Osteocyte (in vitro differentiated cells): Measurements from ENCODE around the gene TBCA. TPM values are rescaled to one million over a fixed set of nuclear protein-coding genes. Genes with fewer than 3 reads are reported as not detected.

ENCODE experiments used
- DNase-seq: peaks from one replicate; pipeline ENCODE4 v3.0.0; 2021; ENCODE audit warnings: mixed read lengths; ENCODE audit not compliant: unreplicated experiment; ENCODE audit errors: extremely low spot score
- H3K27ac Mint-ChIP-seq: one replicate; pipeline ENCODE4 v1.8.0; 2021; ENCODE audit warnings: mild to moderate bottlenecking, mixed read lengths; ENCODE audit not compliant: unreplicated experiment
- H3K27me3 Mint-ChIP-seq: one replicate; pipeline ENCODE4 v1.8.0; 2021; ENCODE audit warnings: mixed read lengths; ENCODE audit not compliant: unreplicated experiment
- H3K36me3 Mint-ChIP-seq: one replicate; pipeline ENCODE4 v1.8.0; 2021; ENCODE audit warnings: mixed read lengths; ENCODE audit not compliant: unreplicated experiment
- H3K4me1 Mint-ChIP-seq: one replicate; pipeline ENCODE4 v1.8.0; 2021; ENCODE audit warnings: mixed read lengths; ENCODE audit not compliant: unreplicated experiment
- H3K4me3 Mint-ChIP-seq: one replicate; pipeline ENCODE4 v1.8.0; 2021; ENCODE audit warnings: mild to moderate bottlenecking, moderate library complexity, mixed read lengths; ENCODE audit not compliant: unreplicated experiment
- H3K9me3 Mint-ChIP-seq: one replicate; pipeline ENCODE4 v1.8.0; 2021; ENCODE audit warnings: mixed read lengths; ENCODE audit not compliant: unreplicated experiment
- total RNA-seq: library from RNA; stranded (reverse); gene quantifications from 2 replicates; pipeline ENCODE4 v1.2.1, GENCODE V29; 2021
- TF ChIP-seq, protein P1 (sequence below): fragments of 200-600 bp; sonication (generic); IDR thresholded peaks from 2 replicates; pipeline ENCODE4 v1.5.0; 2021; ENCODE audit warnings: antibody characterized with exemption, mild to moderate bottlenecking, moderate library complexity

TBCA gene
- total RNA-seq, 1 donor from 2014 or later = 164 TPM

- H3K27ac Mint-ChIP-seq = peak overlapping the region; percentile 96
- no peak for DNase-seq
- TF ChIP-seq, protein P1, sequence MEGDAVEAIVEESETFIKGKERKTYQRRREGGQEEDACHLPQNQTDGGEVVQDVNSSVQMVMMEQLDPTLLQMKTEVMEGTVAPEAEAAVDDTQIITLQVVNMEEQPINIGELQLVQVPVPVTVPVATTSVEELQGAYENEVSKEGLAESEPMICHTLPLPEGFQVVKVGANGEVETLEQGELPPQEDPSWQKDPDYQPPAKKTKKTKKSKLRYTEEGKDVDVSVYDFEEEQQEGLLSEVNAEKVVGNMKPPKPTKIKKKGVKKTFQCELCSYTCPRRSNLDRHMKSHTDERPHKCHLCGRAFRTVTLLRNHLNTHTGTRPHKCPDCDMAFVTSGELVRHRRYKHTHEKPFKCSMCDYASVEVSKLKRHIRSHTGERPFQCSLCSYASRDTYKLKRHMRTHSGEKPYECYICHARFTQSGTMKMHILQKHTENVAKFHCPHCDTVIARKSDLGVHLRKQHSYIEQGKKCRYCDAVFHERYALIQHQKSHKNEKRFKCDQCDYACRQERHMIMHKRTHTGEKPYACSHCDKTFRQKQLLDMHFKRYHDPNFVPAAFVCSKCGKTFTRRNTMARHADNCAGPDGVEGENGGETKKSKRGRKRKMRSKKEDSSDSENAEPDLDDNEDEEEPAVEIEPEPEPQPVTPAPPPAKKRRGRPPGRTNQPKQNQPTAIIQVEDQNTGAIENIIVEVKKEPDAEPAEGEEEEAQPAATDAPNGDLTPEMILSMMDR = no peak
- peaks cover 42% of the 10 kb centered on the region for H3K4me1 Mint-ChIP-seq
- H3K27me3 Mint-ChIP-seq = no peaks in the 10 kb centered on the region
- H3K36me3 Mint-ChIP-seq = peaks cover 14% of the 10 kb centered on the region
- peak overlapping the region; percentile 90 for H3K4me3 Mint-ChIP-seq
- H3K9me3 Mint-ChIP-seq = no peaks in the 10 kb centered on the region
Measured at GRCh38 chr5:77774981-77775789, 954 bp downstream of the TBCA start.

GRCh38 chr5:77773734-77774280 is 2.3 kb downstream of the TBCA start:
- Mint-ChIP-seq H3K36me3 (peaks cover 17% of the 10 kb centered on the region), H3K9me3 (no peaks in the 10 kb centered on the region), H3K27ac (peak overlapping the region; percentile 34), H3K4me1 (peaks cover 42% of the 10 kb centered on the region), H3K27me3 (no peaks in the 10 kb centered on the region), H3K4me3 (peak overlapping the region; percentile 23)
- no peak for DNase-seq
- TF ChIP-seq, protein P1 = no peak

GRCh38 chr5:77772729-77773128 is 3.4 kb downstream of the TBCA start:
- TF ChIP-seq, protein P1 = no peak
- peaks cover 21% of the 10 kb centered on the region for H3K36me3 Mint-ChIP-seq
- no peak for DNase-seq
- H3K4me1 Mint-ChIP-seq = peaks cover 42% of the 10 kb centered on the region
- no peak overlapping the region for H3K4me3 Mint-ChIP-seq
- H3K27me3 Mint-ChIP-seq = no peaks in the 10 kb centered on the region
- no peak overlapping the region for H3K27ac Mint-ChIP-seq
- no peaks in the 10 kb centered on the region for H3K9me3 Mint-ChIP-seq

- Mint-ChIP-seq H3K27ac (no peak overlapping the region), H3K9me3 (peaks cover 3% of the 10 kb centered on the region), H3K4me3 (no peak overlapping the region), H3K4me1 (peaks cover 39% of the 10 kb centered on the region), H3K27me3 (no peaks in the 10 kb centered on the region), H3K36me3 (peaks cover 32% of the 10 kb centered on the region)
- TF ChIP-seq, protein P1 = no peak
- no peak for DNase-seq
Measured at GRCh38 chr5:77771452-77771851, 4.7 kb downstream of the TBCA start.

DNA sequence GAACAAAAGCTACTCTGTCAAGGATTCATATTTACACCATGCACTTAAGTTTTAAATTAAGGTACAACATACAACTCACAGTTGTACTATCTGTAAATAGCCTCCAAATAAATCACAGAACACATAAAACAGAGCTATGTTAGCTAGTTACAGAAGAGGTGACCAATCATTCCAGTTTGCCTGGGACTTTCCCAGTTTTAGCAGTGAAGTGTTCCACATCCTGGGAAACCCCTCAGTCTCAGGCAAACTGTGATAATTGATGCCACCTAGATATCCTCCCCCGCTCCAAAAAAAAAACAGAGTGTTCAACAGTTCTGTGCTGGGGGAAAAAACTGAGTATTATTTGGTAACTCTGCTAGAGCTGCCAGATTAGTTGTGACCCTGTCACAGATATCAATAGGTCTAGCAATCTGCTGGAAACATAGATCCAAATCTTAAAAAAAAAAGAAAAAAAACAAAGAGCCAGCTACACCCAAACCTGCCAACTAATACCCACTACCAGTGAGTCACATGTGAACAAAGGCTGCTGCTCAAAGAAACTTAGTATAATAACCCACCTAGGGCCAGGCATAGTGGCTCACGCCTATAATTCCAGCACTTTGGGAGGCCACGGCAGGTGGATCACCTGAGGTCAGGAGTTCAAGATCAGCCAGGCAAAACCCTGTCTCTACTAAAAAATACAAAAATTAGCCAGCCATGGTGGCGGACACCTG is 5.7 kb downstream of the TBCA start:
- TF ChIP-seq, protein P1 = no peak
- Mint-ChIP-seq H3K4me3 (no peak overlapping the region), H3K27ac (no peak overlapping the region)

More for the DNA sequence above, 5.7 kb downstream of the TBCA start:
- Mint-ChIP-seq H3K4me1 (peaks cover 36% of the 10 kb centered on the region), H3K27me3 (no peaks in the 10 kb centered on the region), H3K9me3 (peaks cover 3% of the 10 kb centered on the region), H3K36me3 (peaks cover 35% of the 10 kb centered on the region)
- no peak for DNase-seq
